ENCODE data around the gene CRISPLD2. TPM values are rescaled to one million over a fixed set of nuclear protein-coding genes. Genes with fewer than 3 reads are reported as not detected.

CRISPLD2 gene
- total RNA-seq, 1 donor from 2014 or later: 9.0 TPM

DNA sequence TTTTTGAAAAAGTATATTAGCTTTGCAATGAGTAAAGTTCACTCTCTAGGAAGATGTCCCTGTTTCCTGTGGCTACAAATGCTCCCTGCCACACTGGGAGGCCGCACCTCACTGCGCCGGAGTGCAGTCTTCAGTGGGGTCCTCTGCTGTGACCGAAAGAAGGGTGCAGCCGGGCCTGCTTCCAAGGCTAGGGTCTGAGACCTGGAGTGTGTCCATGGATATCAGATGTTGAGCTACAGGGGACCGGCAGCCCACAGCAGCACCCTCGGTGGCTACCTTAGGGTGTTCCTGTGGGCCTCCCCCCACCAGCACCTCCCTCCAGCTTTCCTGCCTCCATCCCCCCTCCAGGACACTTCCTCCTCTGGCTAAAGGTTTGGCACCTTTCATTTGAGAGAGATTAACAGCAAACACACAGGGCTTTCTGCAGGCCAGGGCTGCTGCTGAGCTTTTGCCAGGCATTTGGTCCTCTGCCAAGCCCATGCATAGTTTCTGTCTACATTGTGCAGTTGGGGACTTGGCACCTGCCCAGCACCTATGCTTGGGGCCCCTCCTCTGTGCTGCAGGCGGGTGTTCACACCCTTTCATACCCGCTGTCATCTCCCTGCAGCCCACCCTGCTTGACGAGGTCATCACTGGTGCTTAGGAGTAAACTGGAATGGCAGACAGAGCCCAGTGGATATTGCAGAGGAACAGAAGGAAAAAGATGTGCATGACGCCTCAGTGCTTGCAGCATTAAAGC is 33.8 kb upstream of the CRISPLD2 start:
- TF ChIP-seq, protein P1, sequence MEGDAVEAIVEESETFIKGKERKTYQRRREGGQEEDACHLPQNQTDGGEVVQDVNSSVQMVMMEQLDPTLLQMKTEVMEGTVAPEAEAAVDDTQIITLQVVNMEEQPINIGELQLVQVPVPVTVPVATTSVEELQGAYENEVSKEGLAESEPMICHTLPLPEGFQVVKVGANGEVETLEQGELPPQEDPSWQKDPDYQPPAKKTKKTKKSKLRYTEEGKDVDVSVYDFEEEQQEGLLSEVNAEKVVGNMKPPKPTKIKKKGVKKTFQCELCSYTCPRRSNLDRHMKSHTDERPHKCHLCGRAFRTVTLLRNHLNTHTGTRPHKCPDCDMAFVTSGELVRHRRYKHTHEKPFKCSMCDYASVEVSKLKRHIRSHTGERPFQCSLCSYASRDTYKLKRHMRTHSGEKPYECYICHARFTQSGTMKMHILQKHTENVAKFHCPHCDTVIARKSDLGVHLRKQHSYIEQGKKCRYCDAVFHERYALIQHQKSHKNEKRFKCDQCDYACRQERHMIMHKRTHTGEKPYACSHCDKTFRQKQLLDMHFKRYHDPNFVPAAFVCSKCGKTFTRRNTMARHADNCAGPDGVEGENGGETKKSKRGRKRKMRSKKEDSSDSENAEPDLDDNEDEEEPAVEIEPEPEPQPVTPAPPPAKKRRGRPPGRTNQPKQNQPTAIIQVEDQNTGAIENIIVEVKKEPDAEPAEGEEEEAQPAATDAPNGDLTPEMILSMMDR (IDR thresholded peaks at IDR 0.05; ENCODE audit: partially characterized antibody, unreplicated experiment): no peak
- DNase-seq: no peak
- Mint-ChIP-seq H3K9me3 (ENCODE audit: unreplicated experiment) (peaks cover under 1% of the 10 kb centered on the region), H3K27ac (ENCODE audit: unreplicated experiment) (no peak overlapping the region), H3K36me3 (ENCODE audit: unreplicated experiment) (no peaks in the 10 kb centered on the region), H3K27me3 (ENCODE audit: unreplicated experiment) (peaks cover 4% of the 10 kb centered on the region), H3K4me1 (ENCODE audit: low read depth, unreplicated experiment) (peaks cover 13% of the 10 kb centered on the region), H3K4me3 (ENCODE audit: unreplicated experiment) (no peak overlapping the region)

DNA sequence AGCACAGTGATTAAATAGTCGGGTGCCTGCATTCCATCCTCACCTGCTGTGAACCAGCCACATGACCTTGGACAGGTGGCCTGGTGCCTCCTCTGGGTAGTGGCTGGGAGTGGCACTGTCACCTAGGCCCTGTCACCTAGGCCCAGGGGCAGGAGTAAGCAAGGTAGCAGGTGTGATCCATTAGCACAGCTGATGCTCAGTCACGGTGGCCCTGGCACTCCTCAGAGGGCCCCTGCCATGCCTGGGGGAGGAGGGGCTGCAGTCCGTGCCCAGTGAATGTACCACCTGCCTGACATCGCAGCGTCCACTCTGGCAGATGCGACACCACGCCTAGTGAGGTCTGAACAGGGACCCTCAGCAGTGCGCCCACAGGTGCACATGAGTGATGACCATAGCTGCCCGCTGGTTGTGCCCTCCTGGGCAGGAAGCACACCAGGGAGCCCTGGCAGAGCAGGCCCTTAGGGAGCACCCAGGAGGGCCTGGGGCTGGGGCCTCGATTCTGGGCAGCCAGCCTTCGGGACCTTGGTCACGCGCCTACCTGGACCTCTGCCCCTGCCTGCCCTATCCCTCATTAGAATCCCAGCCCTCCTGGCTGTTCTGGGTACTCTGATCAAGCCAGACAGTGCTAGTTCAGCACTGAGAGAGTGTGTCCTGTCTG is 33.1 kb upstream of the CRISPLD2 start:
- DNase-seq: no peak
- H3K9me3 Mint-ChIP-seq (ENCODE audit: unreplicated experiment): peaks cover 2% of the 10 kb centered on the region
- H3K36me3 Mint-ChIP-seq (ENCODE audit: unreplicated experiment): no peaks in the 10 kb centered on the region
- peaks cover 19% of the 10 kb centered on the region for H3K4me1 Mint-ChIP-seq (ENCODE audit: low read depth, unreplicated experiment)
- H3K27ac Mint-ChIP-seq (ENCODE audit: unreplicated experiment): no peak overlapping the region
- H3K27me3 Mint-ChIP-seq (ENCODE audit: unreplicated experiment): peaks cover 4% of the 10 kb centered on the region
- TF ChIP-seq, protein P1 (IDR thresholded peaks at IDR 0.05; ENCODE audit: partially characterized antibody, unreplicated experiment): no peak
- no peak overlapping the region for H3K4me3 Mint-ChIP-seq (ENCODE audit: unreplicated experiment)

DNA sequence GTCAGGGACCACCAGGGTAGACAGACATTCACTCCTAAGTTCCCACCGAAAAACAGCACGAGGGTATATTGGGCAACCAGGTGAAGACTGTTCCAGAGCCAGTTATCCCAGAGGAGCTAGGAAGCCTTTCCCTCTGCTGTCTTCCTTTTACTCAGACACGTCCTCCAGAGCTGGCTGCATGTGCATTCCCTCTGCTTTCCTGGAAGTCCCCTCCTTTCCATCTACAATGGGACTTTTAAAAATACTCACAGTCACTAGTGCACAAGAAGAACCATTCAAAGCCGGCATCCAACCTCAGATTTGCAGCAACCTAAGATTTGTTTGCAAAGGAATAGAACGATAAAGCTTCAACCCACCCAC is 32.5 kb upstream of the CRISPLD2 start:
- H3K27ac Mint-ChIP-seq (ENCODE audit: unreplicated experiment): no peak overlapping the region
- no peak for DNase-seq
- peaks cover 19% of the 10 kb centered on the region for H3K4me1 Mint-ChIP-seq (ENCODE audit: low read depth, unreplicated experiment)
- TF ChIP-seq, protein P1 (IDR thresholded peaks at IDR 0.05; ENCODE audit: partially characterized antibody, unreplicated experiment): no peak
- H3K36me3 Mint-ChIP-seq (ENCODE audit: unreplicated experiment): no peaks in the 10 kb centered on the region
- peaks cover 2% of the 10 kb centered on the region for H3K9me3 Mint-ChIP-seq (ENCODE audit: unreplicated experiment)
- H3K4me3 Mint-ChIP-seq (ENCODE audit: unreplicated experiment): no peak overlapping the region
- peaks cover 4% of the 10 kb centered on the region for H3K27me3 Mint-ChIP-seq (ENCODE audit: unreplicated experiment)

DNA sequence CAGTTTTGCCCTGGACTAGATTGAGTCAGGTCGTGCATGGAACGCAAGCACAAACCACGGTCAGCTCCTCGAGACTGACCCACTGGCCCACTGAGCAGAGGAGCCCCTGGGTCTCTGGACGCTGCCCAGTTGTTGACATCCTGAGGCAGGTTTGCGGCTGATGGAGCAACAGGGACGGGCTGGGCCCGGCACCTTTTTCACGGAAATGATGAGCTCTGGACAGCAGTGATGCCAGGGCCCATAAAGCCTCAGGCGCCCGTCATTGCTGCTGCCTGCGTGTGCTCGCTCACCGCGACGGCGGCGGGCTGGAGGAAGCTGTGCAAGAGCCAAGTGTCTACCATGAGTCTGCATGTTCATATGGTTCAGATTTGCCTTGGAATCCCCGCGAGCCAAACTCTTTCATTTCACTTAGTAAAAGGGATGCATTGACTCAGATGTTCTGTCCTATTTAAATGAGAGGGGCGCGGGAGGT is 30.8 kb upstream of the CRISPLD2 start:
- H3K27me3 Mint-ChIP-seq (ENCODE audit: unreplicated experiment): peaks cover 4% of the 10 kb centered on the region
- H3K27ac Mint-ChIP-seq (ENCODE audit: unreplicated experiment): peak overlapping the region; percentile 36
- no peak overlapping the region for H3K4me3 Mint-ChIP-seq (ENCODE audit: unreplicated experiment)
- H3K9me3 Mint-ChIP-seq (ENCODE audit: unreplicated experiment): peaks cover 2% of the 10 kb centered on the region
- DNase-seq: no peak
- H3K36me3 Mint-ChIP-seq (ENCODE audit: unreplicated experiment): no peaks in the 10 kb centered on the region
- H3K4me1 Mint-ChIP-seq (ENCODE audit: low read depth, unreplicated experiment): peaks cover 19% of the 10 kb centered on the region
- TF ChIP-seq, protein P1 (IDR thresholded peaks at IDR 0.05; ENCODE audit: partially characterized antibody, unreplicated experiment): no peak

DNA sequence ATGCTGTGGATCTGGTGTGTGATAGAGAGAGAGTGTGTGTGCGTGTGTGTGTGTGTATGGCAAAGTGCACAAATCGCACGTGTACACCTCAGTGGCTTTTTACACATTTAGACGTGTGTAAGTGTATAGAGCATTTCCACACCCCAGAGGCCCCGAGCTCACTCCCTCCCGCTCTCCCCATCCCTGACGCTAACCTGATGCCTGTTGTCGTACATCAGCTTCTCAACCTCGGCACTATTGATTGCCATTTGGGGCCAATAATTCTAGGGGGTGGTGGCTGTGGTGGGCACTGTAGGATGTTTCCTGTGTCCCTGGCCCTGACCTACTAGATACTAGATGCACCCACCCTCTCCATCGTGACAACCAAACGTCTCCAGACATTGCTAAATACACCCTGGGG is 30.4 kb upstream of the CRISPLD2 start:
- TF ChIP-seq, protein P1 (IDR thresholded peaks at IDR 0.05; ENCODE audit: partially characterized antibody, unreplicated experiment): no peak
- Mint-ChIP-seq H3K27me3 (ENCODE audit: unreplicated experiment) (peaks cover 4% of the 10 kb centered on the region), H3K9me3 (ENCODE audit: unreplicated experiment) (peaks cover 2% of the 10 kb centered on the region), H3K27ac (ENCODE audit: unreplicated experiment) (peak overlapping the region; percentile 36), H3K36me3 (ENCODE audit: unreplicated experiment) (no peaks in the 10 kb centered on the region), H3K4me3 (ENCODE audit: unreplicated experiment) (no peak overlapping the region), H3K4me1 (ENCODE audit: low read depth, unreplicated experiment) (peaks cover 24% of the 10 kb centered on the region)
- no peak for DNase-seq
